Endothelial cell of umbilical vein (primary cell): ENCODE results near the gene ACTG1. TPM values are rescaled to one million over a fixed set of nuclear protein-coding genes. Genes with fewer than 3 reads are reported as not detected.

Source experiments
- BruUV-seq: library from RNA; stranded (reverse); fragments of 400-500 nt; replicated peaks from 2 replicates; lab custom pipeline; 2021; lab: Mats Ljungman, UMichigan
- CTCF ChIA-PET: fragments of 300-600, 350-600 bp; sonication (Branson Sonifier 250); formaldehyde crosslinking; loops from one replicate; lab custom pipeline; 2021; ENCODE audit warnings: antibody characterized with exemption, inconsistent platforms; lab: Charles Lee
- POLR2A ChIA-PET: fragments of 300-600, 350-600 bp; sonication (Branson Sonifier 250); formaldehyde crosslinking; loops from one replicate; lab custom pipeline; 2021; ENCODE audit warnings: antibody characterized with exemption, inconsistent platforms; lab: Charles Lee
- DNase-seq: peaks from one replicate; pipeline ENCODE4 v3.0.0-alpha.2; 2011; ENCODE audit warnings: low read depth, low spot score
- FAIRE-seq: peaks from 2 replicates; lab custom pipeline; 2011; peaks lifted over from hg19 to GRCh38; lab: Jason Lieb, UNC
- H2AFZ ChIP-seq: 2 replicates; pipeline ENCODE4 v1.6.0; 2012; ENCODE audit warnings: low read depth, low read length, control low read depth, inconsistent platforms
- H3K27ac ChIP-seq: 2 replicates; pipeline ENCODE4 v1.5.1; 2011; ENCODE audit warnings: low read depth, mild to moderate bottlenecking, control low read depth, low read length, moderate library complexity; ENCODE audit not compliant: insufficient read depth
- H3K27me3 ChIP-seq, 2 experiments: 2 replicates each; pipeline versions ENCODE4 v1.6.0 to v1.6.1; 2011; ENCODE audit warnings: low read length in 2 of 2, mixed read lengths in 1 of 2; ENCODE audit not compliant: control insufficient read depth in 2 of 2, insufficient read depth in 2 of 2
- H3K36me3 ChIP-seq, 2 experiments: 2 replicates in 1 of 2; 3 replicates in 1 of 2; pipeline ENCODE4 v1.5.1; 2011; ENCODE audit warnings: low read length in 2 of 2, mild to moderate bottlenecking in 1 of 2, moderate library complexity in 1 of 2; ENCODE audit not compliant: control insufficient read depth in 2 of 2, insufficient read depth in 2 of 2; ENCODE audit errors: extremely low read depth in 1 of 2
- H3K4me1 ChIP-seq: 3 replicates; pipeline ENCODE4 v1.5.1; 2011; ENCODE audit warnings: mild to moderate bottlenecking, low read length; ENCODE audit not compliant: control insufficient read depth, insufficient read depth; ENCODE audit errors: extremely low read depth
- H3K4me2 ChIP-seq: 2 replicates; pipeline ENCODE4 v1.6.1; 2011; ENCODE audit warnings: low read length, control low read depth, mixed read lengths; ENCODE audit not compliant: insufficient read depth
- H3K4me3 ChIP-seq, 3 experiments: fragments of 200-600 bp in 1 of 3; sonication (generic), shearing (Covaris generic) in 1 of 3; replicated peaks in 1 of 3; 2 replicates each; pipeline ENCODE4 v1.5.1; 2011 to 2016; ENCODE audit warnings: control low read depth in 3 of 3, low read length in 3 of 3, mild to moderate bottlenecking in 2 of 3, inconsistent platforms in 1 of 3, low read depth in 1 of 3, moderate library complexity in 1 of 3; ENCODE audit not compliant: insufficient read depth in 1 of 3
- H3K79me2 ChIP-seq: 2 replicates; pipeline ENCODE4 v1.6.0; 2012; ENCODE audit warnings: low read length, inconsistent platforms; ENCODE audit not compliant: control insufficient read depth, insufficient read depth
- H3K9ac ChIP-seq: replicated peaks from 2 replicates; pipeline ENCODE3; 2011; ENCODE audit warnings: low read length, control low read depth; ENCODE audit not compliant: insufficient read depth; ENCODE audit errors: extremely low read depth
- H3K9me1 ChIP-seq: replicated peaks from 3 replicates; pipeline ENCODE4 v1.6.0; 2011; ENCODE audit warnings: mild to moderate bottlenecking, low read length; ENCODE audit not compliant: control insufficient read depth, insufficient read depth; ENCODE audit errors: extremely low read depth
- H3K9me3 ChIP-seq: replicated peaks from 2 replicates; pipeline ENCODE4 v1.5.1; 2012; ENCODE audit warnings: low read length, inconsistent platforms; ENCODE audit not compliant: control insufficient read depth, insufficient read depth
- H4K20me1 ChIP-seq: replicated peaks from 2 replicates; pipeline ENCODE3; 2011; ENCODE audit warnings: mild to moderate bottlenecking, low read length; ENCODE audit not compliant: control insufficient read depth, insufficient read depth; ENCODE audit errors: extremely low read depth
- CTCF ChIP-seq, 2 donors: IDR thresholded peaks; 1 replicate in 1 of 2; 2 replicates in 1 of 2; pipeline ENCODE4 v1.5.1; 2011; ENCODE audit warnings: low read length in 2 of 2, mild to moderate bottlenecking in 2 of 2, moderate library complexity in 2 of 2, control low read depth in 1 of 2, inconsistent platforms in 1 of 2, low read depth in 1 of 2; ENCODE audit not compliant: insufficient read depth in 1 of 2; ENCODE audit errors: extremely low read depth in 1 of 2
- GATA2 ChIP-seq: IDR thresholded peaks from 2 replicates; pipeline ENCODE4 v1.7.0; 2011; ENCODE audit warnings: low read depth, mild to moderate bottlenecking, moderate library complexity, mixed read lengths, low read length; ENCODE audit not compliant: insufficient read length, insufficient read depth
- JUN ChIP-seq: IDR thresholded peaks from 2 replicates; pipeline ENCODE4 v1.6.1; 2011; ENCODE audit warnings: borderline replicate concordance, low read depth; ENCODE audit not compliant: insufficient read length, insufficient read depth
- MAX ChIP-seq: IDR thresholded peaks from 2 replicates; pipeline ENCODE4 v1.6.1; 2011; ENCODE audit not compliant: insufficient read depth, insufficient read length
- POLR2A ChIP-seq: IDR thresholded peaks from 2 replicates; pipeline ENCODE4 v1.6.1; 2012; ENCODE audit warnings: low read depth, mild to moderate bottlenecking, control low read depth, low read length
- dilution Hi-C: fragments of 300-500 bp; cut with MboI; formaldehyde crosslinking; loops from one replicate; pipeline ENCODE4 v1.15.0; 2019; ENCODE audit warnings: low sequenced_read_pairs; ENCODE audit not compliant: extremely low pct_ligation_motif_present
- intact Hi-C: fragments of 100-400 bp; cut with micrococcal nuclease; formaldehyde crosslinking; loops from one replicate; pipeline ENCODE4 v1.10.0; 2022
- polyA plus RNA-seq, 4 experiments: library from polyadenylated mRNA; depleted of rRNA in 3 of 4; stranded (reverse) in 3 of 4; unstranded in 1 of 4; fragments of >200 nt; gene quantifications; 2 replicates each; pipeline versions ENCODE4 v1.2.1 to v1.2.3, GENCODE V29; 2011 to 2012; ENCODE audit warnings: missing spikeins in 1 of 4
- total RNA-seq: library from RNA; stranded (reverse); gene quantifications from 2 replicates; pipeline ENCODE4 v1.2.3, GENCODE V29; 2021

Gene ACTG1
- total and polyA plus RNA-seq, 2 donors (not counting 3 experiments of a cell fraction or from before 2014, with no cell fraction given): 6,127 to 10,663 TPM

GRCh38 chr17:81528651-81529436 is 16.2 kb upstream of the ACTG1 start:
- CTCF ChIA-PET: interaction anchor here (1.8 kb wide), 1 partner anchor 72 kb away, joined by 7 read pairs; no protein-coding TSS in a partner anchor
- intact Hi-C loops (no loop called here), dilution Hi-C loops (no loop called here)
- TF ChIP-seq POLR2A (no peak), CTCF (IDR thresholded peaks at IDR 0.05; ENCODE audit: extremely low read depth in 1 of 2, insufficient read depth in 1 of 2, low read depth in 1 of 2, low read length in 2 of 2) (no peak), JUN (no peak), MAX (no peak), GATA2 (no peak)
- H3K4me2 ChIP-seq: no peak overlapping the region
- H3K9me1 ChIP-seq: no peaks in the 10 kb centered on the region
- no peaks in the 10 kb centered on the region for H4K20me1 ChIP-seq
- no peak overlapping the region for H3K27ac ChIP-seq
- no peaks in the 10 kb centered on the region for H3K4me1 ChIP-seq
- H3K27me3 ChIP-seq: no peaks in the 10 kb centered on the region
- H3K9me3 ChIP-seq: no peaks in the 10 kb centered on the region
- no peak for DNase-seq
- POLR2A ChIA-PET: no interaction called here
- no peak overlapping the region for H2AFZ ChIP-seq
- H3K4me3 ChIP-seq: no peak overlapping the region
- BruUV-seq: no TSS peak
- H3K9ac ChIP-seq: no peak overlapping the region
- no peak for FAIRE-seq
- no peaks in the 10 kb centered on the region for H3K36me3 ChIP-seq
- H3K79me2 ChIP-seq: no peaks in the 10 kb centered on the region
